ENCODE measurements around the gene PSPC1.
A peak's percentile ranks its signal among the peaks of the same experiment; 100 is the strongest.
"Not testable (repeated sequence)": the region's sequence is repeated elsewhere in the genome, so short reads cannot be mapped to it uniquely, and the experiment has no call there.

Gene PSPC1, protein sequence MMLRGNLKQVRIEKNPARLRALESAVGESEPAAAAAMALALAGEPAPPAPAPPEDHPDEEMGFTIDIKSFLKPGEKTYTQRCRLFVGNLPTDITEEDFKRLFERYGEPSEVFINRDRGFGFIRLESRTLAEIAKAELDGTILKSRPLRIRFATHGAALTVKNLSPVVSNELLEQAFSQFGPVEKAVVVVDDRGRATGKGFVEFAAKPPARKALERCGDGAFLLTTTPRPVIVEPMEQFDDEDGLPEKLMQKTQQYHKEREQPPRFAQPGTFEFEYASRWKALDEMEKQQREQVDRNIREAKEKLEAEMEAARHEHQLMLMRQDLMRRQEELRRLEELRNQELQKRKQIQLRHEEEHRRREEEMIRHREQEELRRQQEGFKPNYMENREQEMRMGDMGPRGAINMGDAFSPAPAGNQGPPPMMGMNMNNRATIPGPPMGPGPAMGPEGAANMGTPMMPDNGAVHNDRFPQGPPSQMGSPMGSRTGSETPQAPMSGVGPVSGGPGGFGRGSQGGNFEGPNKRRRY

DNA sequence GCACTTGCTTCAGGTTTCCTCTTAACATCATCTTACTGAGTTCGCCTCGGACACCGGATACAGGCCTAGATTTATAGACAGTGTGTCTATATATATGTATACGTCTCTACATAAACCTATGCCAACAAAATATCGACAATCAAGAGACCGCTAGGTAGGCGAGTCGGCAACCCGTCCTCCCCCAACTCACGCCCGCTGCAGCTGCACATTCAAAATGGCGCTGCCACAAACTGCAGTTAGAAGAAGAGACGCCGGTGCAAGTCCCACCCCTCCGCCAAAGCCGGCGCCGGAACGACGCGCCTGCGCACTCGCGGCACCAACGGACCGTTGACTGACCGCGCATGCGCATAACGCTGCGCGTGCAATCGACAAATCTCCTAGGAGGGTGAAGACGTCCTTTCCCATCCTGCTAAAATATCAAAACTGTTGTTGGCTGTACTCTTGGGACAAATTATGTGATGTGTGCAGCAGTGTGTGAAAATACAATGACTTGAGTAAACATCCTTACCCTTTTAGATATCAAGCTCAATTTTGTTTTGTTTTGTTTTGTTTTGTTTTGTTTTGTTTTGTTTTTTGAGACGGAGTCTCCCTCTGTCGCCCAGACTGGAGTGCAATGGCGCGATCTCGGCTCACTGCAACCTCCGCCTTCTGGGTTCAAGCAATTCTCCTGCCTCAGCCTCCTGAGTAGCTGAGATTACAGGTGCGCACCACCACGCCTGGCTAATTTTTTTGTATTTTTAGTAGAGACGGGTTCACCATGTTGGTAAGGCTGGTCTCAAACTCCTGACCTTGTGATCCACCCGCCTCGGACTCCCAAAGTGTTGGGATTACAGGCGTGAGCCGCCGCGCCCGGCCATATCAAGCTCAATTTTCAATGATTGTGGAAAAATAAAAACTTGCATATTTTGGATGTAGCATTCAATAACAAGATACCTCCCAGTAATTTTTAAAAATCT is at the start of gene PSPC1:
TSS of gene PSPC1 (minus strand) at position 219 of the 956 bp plus-strand sequence. CDS start at position 31, 188 bp downstream.
- peak; percentile 93 for DNase-seq

DNA sequence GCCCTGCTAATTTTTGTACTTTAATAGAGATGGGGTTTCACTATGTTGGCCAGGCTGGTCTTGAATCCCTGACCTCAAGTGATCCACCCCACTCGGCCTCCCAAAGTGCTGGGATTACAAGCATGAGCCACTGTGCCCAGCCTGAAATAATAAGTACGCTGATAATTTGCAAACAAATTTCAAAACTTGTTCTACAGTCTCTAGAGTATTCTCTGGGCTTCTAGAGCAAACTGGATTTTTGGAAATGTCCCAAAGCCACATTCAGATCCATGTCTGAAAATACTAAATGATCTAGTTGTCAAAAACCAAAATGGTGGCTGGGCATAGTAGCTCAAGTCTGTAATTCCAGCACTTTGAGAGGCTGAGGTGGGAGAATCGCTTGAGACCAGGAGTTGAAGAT is 39.9 kb upstream of the PSPC1 start:
- no peak for DNase-seq

DNA sequence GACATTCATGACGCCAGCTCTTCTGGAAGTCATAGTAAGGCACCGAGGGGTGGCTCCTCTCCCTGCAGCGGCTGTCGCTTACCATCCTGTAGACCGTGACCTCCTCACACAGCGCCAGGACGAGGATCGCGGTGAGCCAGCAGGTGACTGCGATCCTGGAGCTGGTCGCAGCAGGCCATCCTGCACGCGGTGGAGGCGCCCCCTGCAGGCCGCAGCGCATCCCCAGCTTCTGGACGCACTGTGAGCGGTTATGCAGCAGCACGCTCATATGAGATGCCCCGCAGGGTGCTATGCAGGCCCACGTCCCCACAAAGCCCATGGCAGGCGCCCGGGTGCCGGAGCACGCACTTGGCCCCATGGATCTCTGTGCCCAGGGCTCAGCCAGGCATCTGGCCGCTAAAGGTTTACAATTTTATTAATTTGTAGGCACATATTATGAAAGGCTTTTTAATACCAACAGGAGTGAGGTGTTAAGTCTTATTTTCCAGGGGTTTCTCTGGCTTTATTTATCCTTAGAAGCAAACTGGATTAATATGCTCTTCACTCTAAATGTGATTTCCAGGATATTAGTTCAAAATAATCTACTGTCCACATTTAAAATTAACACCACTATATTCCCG is 35.6 kb upstream of the PSPC1 start:
- DNase-seq: no peak

DNA sequence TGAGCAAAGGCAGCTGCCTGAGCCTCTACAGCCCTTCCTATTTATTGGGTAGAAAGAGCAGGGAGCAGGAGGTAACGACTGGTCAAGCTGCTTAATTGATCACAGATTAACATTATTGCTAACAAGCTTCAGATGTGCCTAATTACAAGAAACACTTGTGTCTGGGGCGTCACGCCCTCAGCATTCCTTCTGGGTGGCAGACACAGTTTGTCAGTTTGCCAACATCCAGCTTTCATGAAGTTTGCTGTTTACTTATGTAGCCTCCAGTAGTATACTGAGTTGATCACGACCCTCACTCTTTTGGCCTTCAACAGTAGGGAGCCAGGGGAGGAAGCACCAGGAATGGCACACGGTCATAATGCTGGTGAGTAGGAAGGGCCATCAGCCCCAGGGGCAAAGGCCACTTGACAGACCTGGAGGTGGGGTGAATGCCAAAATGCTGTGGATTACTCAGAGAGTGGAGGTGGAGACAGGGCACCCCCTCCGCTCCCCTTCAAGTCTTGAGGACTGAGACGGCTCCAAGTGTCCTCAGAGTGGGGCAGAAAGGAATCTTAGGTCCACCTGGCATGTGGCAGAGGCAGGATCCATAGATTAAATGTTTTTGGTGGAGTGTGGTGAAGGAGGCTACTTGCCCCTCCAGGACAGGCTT is 34.9 kb upstream of the PSPC1 start:
- no peak for DNase-seq

DNA sequence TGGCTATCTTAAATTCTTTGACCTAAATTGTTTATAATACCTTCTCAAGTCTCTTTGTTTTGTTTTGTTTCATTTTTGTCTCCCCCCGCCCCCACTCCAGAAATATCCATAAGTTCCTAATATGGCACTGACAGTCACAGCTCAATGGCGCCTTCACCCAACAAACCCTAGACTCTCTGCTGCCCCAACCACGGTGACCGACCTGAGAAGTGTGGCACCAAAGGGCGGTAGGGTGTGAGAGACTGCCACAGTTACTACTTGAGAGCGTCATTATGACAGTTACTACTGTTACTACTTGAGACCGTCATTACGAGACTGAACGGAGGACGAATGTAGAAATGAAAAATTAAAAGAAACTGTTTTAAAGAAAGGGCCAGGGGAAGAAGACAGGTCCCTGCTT is 34.4 kb upstream of the PSPC1 start:
- DNase-seq: no peak

DNA sequence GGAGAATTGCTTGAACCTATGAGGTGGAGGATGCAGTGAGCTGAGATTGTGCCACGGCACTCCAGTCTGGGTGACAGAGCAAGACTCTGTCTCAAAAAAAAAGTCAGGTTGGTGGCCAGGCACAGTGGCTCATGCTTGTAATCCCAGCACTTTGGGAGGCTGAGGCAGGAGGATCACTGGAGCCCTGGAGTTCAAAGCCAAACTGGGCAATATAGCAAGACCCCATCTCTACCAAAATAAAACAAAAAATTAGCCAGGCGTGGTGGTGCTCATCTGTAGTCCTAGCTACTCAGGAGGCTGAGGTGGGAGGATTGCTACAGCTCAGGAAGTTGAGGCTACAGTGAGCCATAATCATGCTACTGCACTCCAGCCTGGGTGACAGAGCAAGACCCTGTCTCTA is 33.1 kb upstream of the PSPC1 start:
- not testable (repeated sequence) for DNase-seq

DNA sequence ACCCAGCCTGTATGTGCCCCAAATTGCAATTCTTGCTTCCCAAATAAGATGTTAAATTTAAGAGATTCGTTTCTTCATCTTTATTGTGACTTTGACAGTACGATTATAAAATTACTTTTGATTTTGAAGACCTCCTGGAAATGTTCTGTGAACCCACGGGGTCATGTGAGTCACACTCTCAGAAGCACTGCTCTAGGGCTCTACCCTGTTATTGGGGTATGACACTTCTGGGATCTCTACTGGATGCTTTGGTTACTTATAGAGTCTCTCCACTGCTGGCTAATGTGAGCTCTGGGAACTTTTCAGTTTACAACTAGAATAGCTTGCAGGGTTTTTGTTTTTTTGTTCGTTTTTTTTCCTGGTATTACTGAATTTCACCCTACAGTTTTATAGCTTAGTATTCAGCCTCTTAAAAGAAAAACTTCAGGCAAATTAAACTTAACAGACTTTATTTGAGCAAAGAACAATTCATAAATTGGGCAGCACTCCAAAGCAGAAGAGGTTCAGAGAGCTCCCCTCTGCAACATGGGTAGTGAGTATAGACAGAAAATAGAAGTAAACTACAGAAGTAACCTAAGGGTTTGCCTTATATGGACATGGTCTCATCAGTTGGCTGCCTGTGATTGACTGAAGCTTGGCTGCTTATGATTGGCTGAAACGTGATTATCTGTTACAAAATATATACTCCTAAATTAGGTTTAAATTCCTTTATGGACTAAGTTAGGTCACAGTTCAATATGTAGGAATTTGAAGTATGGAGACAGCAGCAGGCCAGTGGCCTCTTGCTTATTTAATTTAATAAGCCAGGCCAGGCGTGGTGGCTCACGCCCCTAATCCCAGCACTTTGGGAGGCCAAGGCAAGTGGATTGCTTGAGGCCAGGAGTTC is 28.5 kb upstream of the PSPC1 start:
- peak; percentile 19 for DNase-seq

DNA sequence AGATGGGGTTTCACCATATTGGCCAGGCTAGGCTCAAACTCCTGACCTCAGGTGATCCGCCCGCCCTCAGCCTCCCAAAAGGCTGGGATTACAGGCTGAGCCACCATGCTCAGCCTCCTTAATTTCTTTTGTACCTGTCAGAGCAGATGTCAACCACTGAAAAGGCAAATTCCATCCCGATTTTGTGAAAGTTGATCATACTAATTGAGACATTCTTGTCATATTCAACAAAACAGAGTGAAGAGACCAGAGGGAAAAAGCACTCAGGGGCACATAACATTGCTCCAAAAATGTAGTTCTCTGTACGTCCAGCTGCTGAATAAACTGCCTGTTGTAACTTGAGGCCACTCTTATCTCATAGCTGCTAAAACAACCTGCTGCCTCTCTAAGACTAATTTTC is 27.4 kb upstream of the PSPC1 start:
- no peak for DNase-seq

DNA sequence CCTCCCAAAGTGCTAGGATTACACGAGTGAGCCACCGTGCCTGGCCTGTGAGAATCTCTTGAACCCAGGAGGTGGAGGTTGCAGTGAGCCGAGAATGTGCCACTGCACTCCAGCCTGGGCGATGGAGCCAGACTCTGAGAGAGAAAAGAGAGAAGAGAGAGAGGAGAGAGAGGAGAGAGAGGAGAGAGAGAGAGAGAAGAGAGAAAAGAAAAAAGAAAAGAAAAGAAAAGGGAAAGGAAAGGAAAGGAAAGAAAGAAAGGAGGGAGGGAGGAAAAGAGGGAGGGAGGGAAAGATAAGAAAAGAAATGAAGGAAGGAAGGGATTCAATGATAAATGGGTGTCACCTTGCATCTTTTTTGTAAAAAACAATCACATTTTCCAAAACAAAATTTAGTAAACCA is 23.0 kb upstream of the PSPC1 start:
- DNase-seq: no peak

DNA sequence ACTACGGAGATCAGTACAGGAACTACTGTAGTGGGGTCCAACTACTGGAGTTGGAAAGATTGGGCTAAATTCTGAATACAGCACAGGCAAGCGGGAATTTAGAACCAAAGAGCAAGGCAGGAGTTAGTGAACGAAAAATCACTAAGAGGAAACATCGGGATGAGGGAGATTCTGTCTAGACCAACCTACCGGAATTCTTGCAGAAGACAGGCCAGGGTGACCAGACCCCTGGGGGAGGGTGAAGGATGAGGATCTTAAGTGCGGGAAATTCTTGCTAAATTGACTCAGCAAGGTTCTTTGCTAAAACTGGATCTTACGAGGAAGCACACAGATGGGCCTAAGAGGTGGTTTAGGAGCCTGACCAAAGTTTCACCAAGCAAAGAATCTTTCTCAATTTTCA is 13.2 kb upstream of the PSPC1 start:
- DNase-seq: no peak

DNA sequence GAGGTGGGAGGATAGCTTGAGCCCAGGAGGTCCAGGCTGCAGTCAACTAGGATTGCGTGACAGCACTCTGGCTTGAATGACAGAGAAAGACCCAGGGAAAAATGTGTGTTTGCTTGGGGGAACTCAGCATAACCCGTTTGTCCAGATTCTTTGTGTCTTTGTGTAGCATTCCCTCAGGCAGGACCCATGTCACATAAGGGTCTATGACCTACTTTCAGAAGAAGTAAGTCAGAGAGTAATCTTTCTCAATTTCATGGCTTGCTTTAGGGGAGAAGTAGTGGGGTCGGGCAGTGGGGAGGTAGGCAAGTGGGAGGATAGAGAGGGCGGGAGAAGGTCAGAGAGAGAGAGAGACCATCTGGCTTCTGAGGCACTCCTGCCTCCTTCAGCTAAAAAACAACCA is 11.9 kb upstream of the PSPC1 start:
- DNase-seq: no peak

DNA sequence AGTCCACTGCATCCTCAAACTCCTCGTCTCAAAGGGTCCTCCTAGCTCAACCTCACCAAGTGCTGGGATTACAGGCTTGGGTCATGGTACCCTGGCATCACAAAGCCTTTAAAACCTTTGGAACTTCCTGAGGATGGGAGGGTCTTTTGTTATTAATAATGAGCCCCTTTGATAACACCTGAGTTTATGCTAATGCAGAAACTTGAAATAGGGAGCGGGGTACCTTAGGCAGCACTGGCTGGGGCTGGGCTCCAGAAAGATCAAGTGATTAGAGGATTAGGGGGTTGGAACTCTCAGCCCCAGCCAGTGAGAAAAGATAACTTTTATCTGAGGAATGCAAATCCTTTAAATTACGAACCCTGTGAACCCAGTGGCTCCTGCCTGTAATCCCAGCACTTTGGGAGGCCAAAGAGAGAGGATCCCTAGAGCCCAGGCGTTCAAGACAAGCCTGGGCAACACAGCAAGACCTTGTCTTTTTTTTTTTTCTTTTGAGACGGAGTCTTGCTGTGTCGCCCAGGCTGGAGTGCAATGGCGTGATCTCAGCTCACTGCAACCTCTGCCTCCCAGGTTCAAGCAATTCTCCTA is 9.3 kb upstream of the PSPC1 start:
- DNase-seq: no peak

DNA sequence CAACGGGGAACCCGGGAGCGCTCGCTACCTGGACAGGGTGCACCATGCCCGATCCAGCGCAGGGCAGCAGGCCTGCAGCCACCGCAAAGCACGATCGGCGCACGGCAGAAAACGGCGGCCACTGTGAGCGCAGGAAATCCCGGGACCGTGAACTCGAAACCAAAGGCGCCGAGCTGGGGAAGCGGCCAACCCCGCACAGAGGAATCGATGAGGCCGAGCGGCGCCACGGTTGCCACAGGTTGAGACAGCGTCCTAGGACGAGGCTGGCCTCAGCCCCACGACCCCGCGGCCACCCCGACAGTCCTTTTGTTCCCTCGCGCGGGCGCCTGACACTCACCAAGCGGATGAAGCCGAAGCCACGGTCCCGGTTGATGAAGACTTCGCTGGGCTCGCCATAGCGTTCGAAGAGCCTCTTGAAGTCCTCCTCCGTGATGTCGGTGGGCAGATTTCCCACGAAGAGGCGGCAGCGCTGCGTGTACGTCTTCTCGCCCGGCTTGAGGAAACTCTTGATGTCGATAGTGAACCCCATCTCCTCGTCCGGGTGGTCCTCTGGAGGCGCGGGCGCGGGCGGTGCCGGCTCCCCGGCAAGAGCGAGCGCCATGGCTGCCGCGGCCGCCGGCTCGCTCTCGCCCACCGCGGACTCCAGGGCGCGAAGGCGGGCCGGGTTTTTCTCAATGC is 557 bp downstream of the PSPC1 start:
- peak; percentile 38 for DNase-seq

DNA sequence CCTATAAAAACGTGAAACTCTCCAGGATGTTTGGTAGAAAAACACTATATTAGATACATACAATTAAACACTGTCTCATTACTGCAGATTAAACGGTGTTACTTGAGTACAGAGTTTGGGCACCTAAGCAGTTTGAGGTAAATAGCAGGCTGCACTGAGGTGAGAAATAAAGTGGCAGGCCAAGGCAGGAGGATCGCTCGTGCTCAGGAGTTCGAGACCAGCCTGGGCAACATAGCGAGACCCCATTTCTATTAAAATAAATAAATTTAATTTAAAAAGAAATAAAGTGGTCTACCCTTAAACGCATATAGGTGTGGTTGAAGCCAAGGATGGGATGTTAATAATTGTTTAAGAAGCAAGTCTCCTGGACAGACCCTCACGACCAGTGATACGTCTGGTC is 1.2 kb downstream of the PSPC1 start:
- no peak for DNase-seq

DNA sequence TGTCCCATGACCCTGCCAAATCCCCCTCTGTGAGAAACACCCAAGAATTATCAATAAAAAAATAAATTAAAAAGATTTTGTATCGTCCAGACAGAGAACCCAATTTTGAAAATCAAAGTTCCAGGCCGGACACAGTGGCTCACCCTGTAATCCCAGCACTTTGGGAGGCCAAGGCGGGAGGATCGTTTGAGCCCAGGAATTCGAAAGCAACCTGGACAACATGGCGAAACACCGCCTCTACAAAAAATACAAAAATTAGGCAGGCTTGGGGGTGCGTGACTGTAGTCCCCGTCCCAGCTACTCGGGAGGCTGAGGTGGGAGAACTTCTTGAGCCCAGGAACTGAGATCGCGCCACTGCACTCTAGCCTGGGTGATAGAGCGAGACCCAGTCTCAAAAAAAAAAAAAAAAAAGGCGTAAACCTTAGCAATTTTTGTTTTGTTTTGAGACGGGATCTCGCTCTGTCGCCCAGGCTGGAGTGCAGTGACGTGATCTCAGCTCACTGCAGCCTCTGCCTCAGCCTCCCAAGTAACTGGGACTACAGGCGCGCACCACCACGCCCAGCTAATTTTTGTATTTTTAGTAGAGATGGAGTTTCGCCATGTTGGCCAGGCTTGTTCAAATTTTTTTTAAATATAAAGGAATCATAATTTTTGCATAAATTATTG is 1.9 kb downstream of the PSPC1 start:
- DNase-seq: not testable (repeated sequence)

DNA sequence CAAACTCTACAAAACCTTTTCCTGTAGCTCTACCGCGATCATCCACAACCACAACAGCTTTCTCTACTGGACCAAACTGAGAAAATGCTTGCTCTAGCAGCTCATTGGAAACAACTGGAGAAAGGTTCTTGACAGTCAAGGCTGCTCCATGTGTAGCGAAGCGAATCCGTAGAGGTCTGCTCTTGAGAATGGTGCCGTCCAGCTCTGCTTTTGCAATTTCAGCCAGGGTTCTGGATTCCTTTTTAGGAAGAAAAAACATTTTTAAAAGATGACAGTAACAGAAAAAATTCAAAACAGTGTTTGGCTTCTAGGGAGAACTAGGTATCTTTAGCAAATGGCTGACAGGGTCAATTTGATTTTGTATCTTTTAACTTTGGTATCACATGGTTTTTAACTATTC is 10.4 kb downstream of the PSPC1 start:
- DNase-seq: no peak

DNA sequence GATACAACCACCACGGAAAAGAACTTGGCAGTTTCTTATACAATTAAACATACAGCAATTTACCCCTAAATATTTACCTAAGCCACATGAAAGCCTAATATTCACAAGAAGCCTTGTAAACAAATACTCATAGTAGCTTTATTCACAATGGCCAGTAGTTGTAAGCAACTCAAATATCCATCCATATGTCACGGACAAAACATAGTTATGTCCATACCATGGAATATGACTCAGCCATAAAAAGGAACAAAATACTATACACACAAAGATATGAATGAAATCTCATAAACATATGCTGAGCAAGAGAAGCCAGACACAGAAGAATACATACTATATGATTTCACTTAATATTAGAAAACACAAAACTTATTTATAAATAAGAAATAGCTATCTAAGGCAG is 12.9 kb downstream of the PSPC1 start:
- no peak for DNase-seq

DNA sequence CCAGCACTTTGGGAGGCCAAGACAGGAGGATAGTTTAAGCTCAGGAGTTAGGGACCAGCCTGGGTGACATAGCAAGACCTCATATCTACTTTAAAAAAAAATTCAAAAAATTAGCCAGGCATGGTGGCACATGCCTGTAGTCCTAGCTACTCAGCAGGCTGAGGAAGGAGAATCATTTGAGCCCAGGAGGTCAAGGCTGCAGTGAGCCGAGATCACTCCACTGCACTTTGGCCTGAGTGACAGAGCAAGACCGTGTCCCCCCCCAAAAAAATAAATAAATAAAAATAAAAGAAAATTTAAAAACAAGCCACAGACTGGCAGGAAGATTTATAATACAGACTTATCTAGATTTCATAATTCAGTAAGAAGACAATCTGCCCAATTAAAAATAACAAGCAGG is 14.8 kb downstream of the PSPC1 start:
- no peak for DNase-seq

DNA sequence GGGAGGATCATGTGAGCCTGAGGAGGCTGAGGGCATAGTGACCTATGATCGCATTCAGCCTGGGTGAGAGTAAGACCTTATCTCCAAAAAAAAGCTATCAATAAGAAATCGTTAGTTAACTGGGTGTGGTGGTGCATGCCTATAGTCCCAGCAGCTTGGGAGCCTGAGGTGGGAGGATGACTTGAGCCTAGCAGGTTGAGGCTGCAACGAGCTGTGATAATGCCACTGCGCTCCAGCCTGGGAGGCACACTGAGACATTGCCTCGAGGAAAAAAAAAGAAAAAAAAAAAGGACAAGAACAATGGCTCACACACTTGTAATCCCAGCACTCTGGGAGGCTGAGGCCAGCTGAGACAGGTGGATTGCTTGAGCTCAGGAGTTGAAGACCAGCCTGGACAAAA is 16.2 kb downstream of the PSPC1 start:
- DNase-seq: no peak

DNA sequence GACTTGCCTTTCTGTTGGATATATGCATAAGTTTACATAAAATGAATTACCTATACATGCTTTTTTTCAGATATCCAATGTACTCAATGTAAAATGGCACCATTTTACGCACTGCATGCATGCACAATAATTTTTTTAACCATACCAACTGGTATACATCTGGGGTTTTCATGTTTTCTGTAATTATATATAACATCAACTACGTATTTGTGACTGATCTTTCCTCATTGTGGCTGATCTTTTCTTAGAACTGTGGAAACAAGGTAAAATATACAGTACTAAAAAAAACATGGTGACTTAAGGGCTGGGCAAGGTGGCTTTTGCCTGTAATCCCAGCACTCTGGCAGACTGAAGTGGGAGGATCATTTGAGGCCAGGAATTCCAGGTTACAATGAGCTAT is 18.5 kb downstream of the PSPC1 start:
- no peak for DNase-seq

Measured in EL (cell line).